ENCODE measurements around the gene VDAC1. TPM values are rescaled to one million over a fixed set of nuclear protein-coding genes. Genes with fewer than 3 reads are reported as not detected.

Gene VDAC1
- total RNA-seq, 2 experiments from 2014 or later: 46.8 to 50.9 TPM

DNA sequence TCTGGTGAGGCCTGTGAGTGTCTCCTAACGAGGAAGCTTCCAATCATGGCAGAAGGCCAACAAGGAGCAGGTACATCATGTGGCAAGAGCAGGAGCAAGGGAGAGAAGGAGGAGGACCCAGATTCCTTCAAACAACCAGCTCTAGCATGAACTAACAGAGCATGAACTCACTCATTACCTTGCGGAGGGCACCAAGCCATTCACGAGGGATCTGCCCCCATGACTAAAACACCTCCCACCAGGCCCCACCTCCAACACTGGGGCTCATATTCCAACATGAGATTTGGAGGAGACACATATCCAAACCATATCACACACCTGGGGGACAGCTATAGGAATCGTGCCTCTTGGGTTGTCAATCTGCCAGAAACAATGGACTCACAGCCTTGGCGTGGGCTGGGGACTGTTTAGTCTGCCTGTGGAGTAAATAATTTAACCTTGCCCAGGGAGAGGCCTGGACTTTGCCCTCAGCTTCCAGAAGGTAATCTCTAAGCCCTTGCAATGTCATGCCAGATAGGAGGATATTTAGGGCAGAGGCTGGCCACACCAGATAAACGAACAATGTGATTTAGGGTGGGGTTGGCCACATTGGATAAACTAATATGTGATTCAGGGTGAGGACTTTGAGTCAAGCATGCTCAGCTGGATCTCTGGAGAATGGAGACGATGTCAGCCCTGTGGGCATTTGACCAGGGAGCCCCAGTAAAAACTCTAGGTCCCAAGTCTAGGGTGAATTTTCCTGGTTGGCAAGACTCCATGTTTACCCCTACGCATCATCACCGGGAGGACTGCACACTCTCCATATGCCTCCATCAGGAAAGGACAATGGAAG is 13.6 kb upstream of the VDAC1 start:
- H3K9me3 ChIP-seq (ENCODE audit: control insufficient read depth in 1 of 2, insufficient read depth in 1 of 2, low read length in 2 of 2): no peaks in the 10 kb centered on the region
- Mint-ChIP-seq H3K4me1 (ENCODE audit: low read depth) (no peaks in the 10 kb centered on the region), H3K4me3 (no peak overlapping the region), H3K36me3 (ENCODE audit: low read depth) (no peaks in the 10 kb centered on the region), H3K9me3 (no peaks in the 10 kb centered on the region), H3K27ac (no peak overlapping the region), H3K27me3 (no peaks in the 10 kb centered on the region)
- no peaks in the 10 kb centered on the region for H3K27me3 ChIP-seq (ENCODE audit: control insufficient read depth in 1 of 2, insufficient read depth in 2 of 2, low read length in 2 of 2)
- H3K36me3 ChIP-seq (ENCODE audit: insufficient read depth, low read length): no peaks in the 10 kb centered on the region
- CTCF ChIA-PET: interaction anchor here (0.9 kb wide), 1 partner anchor 12 kb away, joined by 3 read pairs; no protein-coding TSS in a partner anchor
- no peak overlapping the region for H3K4me3 ChIP-seq (ENCODE audit: low read length)
- ATAC-seq (ENCODE audit: poor library complexity): no peak
- POLR2A ChIA-PET: no interaction called here
- H3K27ac ChIP-seq (ENCODE audit: low read depth in 1 of 2, low read length in 2 of 2): no peak overlapping the region
- no peaks in the 10 kb centered on the region for H3K4me1 ChIP-seq (ENCODE audit: insufficient read depth, low read length)
- intact Hi-C loops (cut with DNase I, micrococcal nuclease): no loop called here
- DNase-seq: no peak
- TF ChIP-seq, protein P1, sequence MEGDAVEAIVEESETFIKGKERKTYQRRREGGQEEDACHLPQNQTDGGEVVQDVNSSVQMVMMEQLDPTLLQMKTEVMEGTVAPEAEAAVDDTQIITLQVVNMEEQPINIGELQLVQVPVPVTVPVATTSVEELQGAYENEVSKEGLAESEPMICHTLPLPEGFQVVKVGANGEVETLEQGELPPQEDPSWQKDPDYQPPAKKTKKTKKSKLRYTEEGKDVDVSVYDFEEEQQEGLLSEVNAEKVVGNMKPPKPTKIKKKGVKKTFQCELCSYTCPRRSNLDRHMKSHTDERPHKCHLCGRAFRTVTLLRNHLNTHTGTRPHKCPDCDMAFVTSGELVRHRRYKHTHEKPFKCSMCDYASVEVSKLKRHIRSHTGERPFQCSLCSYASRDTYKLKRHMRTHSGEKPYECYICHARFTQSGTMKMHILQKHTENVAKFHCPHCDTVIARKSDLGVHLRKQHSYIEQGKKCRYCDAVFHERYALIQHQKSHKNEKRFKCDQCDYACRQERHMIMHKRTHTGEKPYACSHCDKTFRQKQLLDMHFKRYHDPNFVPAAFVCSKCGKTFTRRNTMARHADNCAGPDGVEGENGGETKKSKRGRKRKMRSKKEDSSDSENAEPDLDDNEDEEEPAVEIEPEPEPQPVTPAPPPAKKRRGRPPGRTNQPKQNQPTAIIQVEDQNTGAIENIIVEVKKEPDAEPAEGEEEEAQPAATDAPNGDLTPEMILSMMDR (IDR thresholded peaks at IDR 0.05): no peak

DNA sequence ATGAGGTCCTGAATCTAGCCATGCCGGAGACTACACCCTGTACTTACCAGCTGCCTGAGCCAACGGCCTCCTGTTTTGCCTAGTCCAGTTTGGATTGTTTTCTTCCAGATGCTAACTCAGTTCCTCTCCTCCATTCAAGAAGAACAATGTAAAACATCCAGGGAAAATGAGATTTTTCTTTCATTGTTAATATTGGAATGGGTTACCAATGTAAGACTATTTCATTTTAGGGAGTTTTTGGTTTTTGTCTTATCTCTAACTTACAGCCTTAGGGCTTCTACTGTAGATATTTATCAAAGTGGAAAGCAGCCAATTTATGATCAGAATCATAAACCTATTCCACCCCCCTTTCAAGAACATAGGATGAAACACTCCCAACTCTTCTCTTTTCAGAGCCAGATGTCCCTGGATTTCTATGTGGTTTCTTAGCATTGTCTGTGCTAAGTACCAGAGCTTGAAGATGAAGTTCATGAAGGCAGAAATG is 3.5 kb upstream of the VDAC1 start:
- Histone ChIP-seq H3K4me3 (ENCODE audit: low read length) (no peak overlapping the region), H3K4me1 (ENCODE audit: insufficient read depth, low read length) (peaks cover 20% of the 10 kb centered on the region), H3K36me3 (ENCODE audit: insufficient read depth, low read length) (no peaks in the 10 kb centered on the region), H3K27me3 (ENCODE audit: control insufficient read depth in 1 of 2, insufficient read depth in 2 of 2, low read length in 2 of 2) (no peaks in the 10 kb centered on the region), H3K9me3 (ENCODE audit: control insufficient read depth in 1 of 2, insufficient read depth in 1 of 2, low read length in 2 of 2) (no peaks in the 10 kb centered on the region), H3K27ac (ENCODE audit: low read depth in 1 of 2, low read length in 2 of 2) (no peak overlapping the region)
- CTCF ChIA-PET: interaction anchor here (1.3 kb wide), 1 partner anchor 31 kb away, joined by 4 read pairs; no protein-coding TSS in a partner anchor
- H3K36me3 Mint-ChIP-seq (ENCODE audit: low read depth): peaks cover 6% of the 10 kb centered on the region
- POLR2A ChIA-PET: no interaction called here
- TF ChIP-seq, protein P1 (IDR thresholded peaks at IDR 0.05): no peak
- ATAC-seq (ENCODE audit: poor library complexity): no peak
- peak overlapping the region; percentile 20 for H3K4me3 Mint-ChIP-seq
- H3K4me1 Mint-ChIP-seq (ENCODE audit: low read depth): peaks cover 15% of the 10 kb centered on the region
- DNase-seq: no peak
- peaks cover 10% of the 10 kb centered on the region for H3K27me3 Mint-ChIP-seq
- intact Hi-C loops (cut with DNase I, micrococcal nuclease): loop anchor here in 1 of 2 experiments (5.0 to 10.0 kb wide), 2 partner anchors 359 to 726 kb away; partner anchors contain the start of genes CAMLG and CDKL3
- no peak overlapping the region for H3K27ac Mint-ChIP-seq
- no peaks in the 10 kb centered on the region for H3K9me3 Mint-ChIP-seq

DNA sequence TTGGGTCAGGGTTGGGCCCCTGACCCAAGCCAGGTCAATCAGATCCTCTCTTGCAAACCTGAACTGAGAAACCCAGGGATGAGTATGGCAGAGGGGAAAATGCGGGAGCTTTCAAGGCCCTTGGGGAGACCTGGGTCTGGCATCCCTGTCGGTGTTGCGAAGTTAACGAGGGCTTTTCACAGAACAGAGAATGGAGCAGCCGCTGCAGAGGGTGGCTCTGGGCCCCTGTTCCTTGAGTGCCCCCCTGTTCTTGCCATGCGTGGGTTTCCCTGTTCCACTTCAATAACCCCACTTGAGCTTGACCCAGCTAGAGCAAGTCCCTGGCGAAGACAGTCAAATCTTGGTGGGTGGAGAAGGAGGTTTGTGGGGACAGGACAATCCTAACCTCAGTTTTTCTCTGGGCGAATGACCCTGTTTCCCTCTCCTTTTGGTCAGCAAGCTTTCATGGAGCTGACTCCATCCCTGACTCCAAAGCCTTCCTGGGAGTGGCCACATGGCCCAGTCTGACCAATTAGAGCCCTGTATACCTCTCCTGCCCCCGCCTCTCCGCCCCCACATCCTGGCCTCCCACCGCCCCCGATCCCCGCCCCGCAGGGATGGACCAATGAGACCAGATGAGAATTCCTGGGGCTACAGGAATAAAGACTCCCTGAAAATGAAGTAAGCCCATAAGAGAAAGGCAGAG is 2.9 kb upstream of the VDAC1 start:
- peaks cover 26% of the 10 kb centered on the region for H3K4me1 ChIP-seq (ENCODE audit: insufficient read depth, low read length)
- no peak overlapping the region for H3K4me3 ChIP-seq (ENCODE audit: low read length)
- CTCF ChIA-PET: interaction anchor here (1.0 to 1.2 kb wide), 2 partner anchors 18 to 32 kb away, joined by 3 to 4 read pairs; no protein-coding TSS in a partner anchor
- intact Hi-C loops (cut with DNase I, micrococcal nuclease): loop anchor here in 1 of 2 experiments (5.0 to 10.0 kb wide), 2 partner anchors 360 to 727 kb away; partner anchors contain the start of genes CAMLG and CDKL3
- ATAC-seq (ENCODE audit: poor library complexity) (no peak), DNase-seq (no peak)
- TF ChIP-seq, protein P1 (IDR thresholded peaks at IDR 0.05): no peak
- Mint-ChIP-seq H3K36me3 (ENCODE audit: low read depth) (peaks cover 8% of the 10 kb centered on the region), H3K9me3 (no peaks in the 10 kb centered on the region), H3K27me3 (peaks cover 10% of the 10 kb centered on the region), H3K4me3 (no peak overlapping the region), H3K4me1 (ENCODE audit: low read depth) (peaks cover 21% of the 10 kb centered on the region), H3K27ac (peak overlapping the region; percentile 27)
- no peaks in the 10 kb centered on the region for H3K36me3 ChIP-seq (ENCODE audit: insufficient read depth, low read length)
- POLR2A ChIA-PET: no interaction called here
- no peak overlapping the region for H3K27ac ChIP-seq (ENCODE audit: low read depth in 1 of 2, low read length in 2 of 2)
- no peaks in the 10 kb centered on the region for H3K9me3 ChIP-seq (ENCODE audit: control insufficient read depth in 1 of 2, insufficient read depth in 1 of 2, low read length in 2 of 2)
- H3K27me3 ChIP-seq (ENCODE audit: control insufficient read depth in 1 of 2, insufficient read depth in 2 of 2, low read length in 2 of 2): no peaks in the 10 kb centered on the region
